ENCODE data around the gene ABT1.

Gene ABT1

DNA sequence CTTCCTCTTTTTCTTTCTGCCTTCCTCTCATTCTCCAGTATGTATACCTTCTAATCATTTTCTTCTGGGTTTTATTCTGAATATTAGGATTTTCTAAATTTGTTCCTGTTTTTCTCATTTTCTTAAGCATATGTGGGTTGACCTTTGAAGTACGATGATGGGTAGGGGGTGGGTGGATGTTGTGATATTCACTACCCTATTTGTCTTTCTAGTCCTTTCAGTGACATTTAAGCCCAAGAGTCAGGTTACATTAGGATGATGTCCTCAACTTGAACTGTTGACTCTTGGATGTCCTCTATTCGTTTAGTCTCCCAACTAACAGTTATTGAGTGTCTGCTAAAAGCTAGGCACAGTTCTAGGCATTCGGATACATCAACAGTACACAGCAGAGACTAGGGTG lies 7.3 kb downstream of the ABT1 start:
- Histone ChIP-seq H2BK120ac (ENCODE audit: low read depth, low read length) (no peak overlapping the region), H3K4me1 (ENCODE audit: control insufficient read depth, low read depth, low read length) (no peaks in the 10 kb centered on the region), H3K27ac (ENCODE audit: low read depth, low read length) (no peak overlapping the region), H3K4ac (ENCODE audit: low read depth, low read length) (no peak overlapping the region), H3K56ac (ENCODE audit: low read length) (no peak overlapping the region), H3K9ac (ENCODE audit: low read length) (no peak overlapping the region), H3K4me3 (ENCODE audit: low read length) (no peak overlapping the region), H3K27me3 (ENCODE audit: insufficient read depth, low read length, poor library complexity) (no peaks in the 10 kb centered on the region), H2BK5ac (ENCODE audit: low read length) (no peak overlapping the region), H3K79me1 (ENCODE audit: low read length) (no peaks in the 10 kb centered on the region), H2AK5ac (ENCODE audit: low read length) (no peak overlapping the region), H2BK15ac (replicated peaks; ENCODE audit: low read depth) (no peak overlapping the region), H3K79me2 (ENCODE audit: control insufficient read depth, insufficient read depth, low read length) (no peaks in the 10 kb centered on the region), H3K36me3 (ENCODE audit: control insufficient read depth, insufficient read depth, low read length) (no peaks in the 10 kb centered on the region), H3K23ac (ENCODE audit: low read length) (no peak overlapping the region), H3K18ac (ENCODE audit: low read length) (no peak overlapping the region), H4K8ac (ENCODE audit: low read depth, low read length) (no peak overlapping the region), H3K4me2 (ENCODE audit: low read length) (no peak overlapping the region), H4K5ac (ENCODE audit: low read length) (no peak overlapping the region)
- no peak for DNase-seq
- no CpG with 5 or more reads among the region's 3 CpGs for WGBS (ENCODE audit: extremely low coverage, insufficient coverage, low lambda C conversion rate)

DNA sequence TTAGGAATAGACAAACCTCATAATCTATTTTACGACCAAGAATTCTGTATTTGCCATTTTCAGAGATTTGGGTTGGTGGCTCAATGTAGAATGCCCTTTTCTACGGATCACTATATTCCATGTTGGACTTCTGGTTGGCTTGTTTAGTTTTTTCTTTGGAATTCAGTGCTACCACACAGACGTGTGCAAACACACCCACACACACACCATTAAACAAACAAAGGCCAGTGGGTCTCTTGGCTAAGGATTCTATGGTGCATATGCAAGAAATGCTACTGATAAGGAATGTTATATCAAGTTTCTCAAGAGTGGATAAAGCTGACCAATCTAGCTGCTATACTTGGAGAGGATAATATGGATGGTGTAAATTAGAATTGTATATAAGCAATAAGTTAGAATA lies 8.0 kb downstream of the ABT1 start:
- no peak overlapping the region for H3K18ac ChIP-seq (ENCODE audit: low read length)
- H2BK15ac ChIP-seq (replicated peaks; ENCODE audit: low read depth) = no peak overlapping the region
- no peak overlapping the region for H3K9ac ChIP-seq (ENCODE audit: low read length)
- H3K27me3 ChIP-seq (ENCODE audit: insufficient read depth, low read length, poor library complexity) = no peaks in the 10 kb centered on the region
- no peak overlapping the region for H3K27ac ChIP-seq (ENCODE audit: low read depth, low read length)
- WGBS (ENCODE audit: extremely low coverage, insufficient coverage, low lambda C conversion rate) = no CpG with 5 or more reads among the region's 3 CpGs
- no peak overlapping the region for H2AK5ac ChIP-seq (ENCODE audit: low read length)
- no peak overlapping the region for H3K56ac ChIP-seq (ENCODE audit: low read length)
- no peaks in the 10 kb centered on the region for H3K79me2 ChIP-seq (ENCODE audit: control insufficient read depth, insufficient read depth, low read length)
- H2BK5ac ChIP-seq (ENCODE audit: low read length) = no peak overlapping the region
- no peak overlapping the region for H3K4me3 ChIP-seq (ENCODE audit: low read length)
- DNase-seq = no peak
- H3K4me1 ChIP-seq (ENCODE audit: control insufficient read depth, low read depth, low read length) = no peaks in the 10 kb centered on the region
- H3K23ac ChIP-seq (ENCODE audit: low read length) = no peak overlapping the region
- no peak overlapping the region for H3K4me2 ChIP-seq (ENCODE audit: low read length)
- no peak overlapping the region for H4K8ac ChIP-seq (ENCODE audit: low read depth, low read length)
- no peak overlapping the region for H3K4ac ChIP-seq (ENCODE audit: low read depth, low read length)
- no peak overlapping the region for H4K5ac ChIP-seq (ENCODE audit: low read length)
- H3K36me3 ChIP-seq (ENCODE audit: control insufficient read depth, insufficient read depth, low read length) = no peaks in the 10 kb centered on the region
- no peak overlapping the region for H2BK120ac ChIP-seq (ENCODE audit: low read depth, low read length)
- H3K79me1 ChIP-seq (ENCODE audit: low read length) = no peaks in the 10 kb centered on the region

DNA sequence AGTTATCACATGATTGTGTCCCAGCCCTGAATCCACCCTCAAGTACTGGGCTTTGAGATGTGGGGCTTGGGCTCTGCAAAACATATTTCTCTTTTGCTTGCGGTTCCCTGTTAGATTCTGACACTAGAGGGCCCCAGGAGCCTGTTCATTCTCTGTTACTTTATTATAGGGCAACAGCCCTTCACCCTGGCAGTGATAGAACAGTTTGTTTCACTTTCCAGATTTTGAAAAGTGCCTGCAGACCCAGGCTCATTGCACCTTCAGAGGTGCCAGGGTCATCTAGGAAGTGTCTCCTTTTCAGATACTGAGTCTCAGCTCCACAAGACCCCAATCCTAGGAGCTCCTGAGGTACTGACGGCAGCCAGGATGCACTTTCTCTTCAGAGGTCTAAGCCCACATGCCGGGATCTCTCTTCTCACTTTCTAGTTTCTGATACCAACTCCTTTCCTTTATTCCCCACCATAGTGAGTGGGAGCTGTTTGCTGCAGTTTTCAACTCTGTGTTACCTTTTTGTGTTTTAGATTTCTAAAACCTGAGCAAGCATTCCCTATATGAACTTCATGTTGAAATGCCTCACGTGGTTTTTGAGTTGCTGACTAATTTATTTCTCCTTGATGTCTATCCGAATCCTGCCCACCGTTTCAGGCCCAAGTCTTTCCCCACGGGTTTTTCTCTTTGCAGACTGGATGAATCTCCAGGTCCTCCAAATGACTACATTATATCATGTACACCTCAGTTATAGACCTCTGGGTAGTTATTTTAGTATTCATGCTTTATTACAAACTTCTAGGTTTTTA lies 10.9 kb downstream of the ABT1 start:
- DNase-seq = peak; percentile 68
- H3K79me1 ChIP-seq (ENCODE audit: low read length) = no peaks in the 10 kb centered on the region
- no peak overlapping the region for H3K18ac ChIP-seq (ENCODE audit: low read length)
- no peak overlapping the region for H2BK120ac ChIP-seq (ENCODE audit: low read depth, low read length)
- H3K36me3 ChIP-seq (ENCODE audit: control insufficient read depth, insufficient read depth, low read length) = no peaks in the 10 kb centered on the region
- H2AK5ac ChIP-seq (ENCODE audit: low read length) = no peak overlapping the region
- no peak overlapping the region for H4K5ac ChIP-seq (ENCODE audit: low read length)
- no peak overlapping the region for H3K4me2 ChIP-seq (ENCODE audit: low read length)
- H3K27ac ChIP-seq (ENCODE audit: low read depth, low read length) = no peak overlapping the region
- no peak overlapping the region for H2BK15ac ChIP-seq (replicated peaks; ENCODE audit: low read depth)
- no peak overlapping the region for H4K8ac ChIP-seq (ENCODE audit: low read depth, low read length)
- H3K4me1 ChIP-seq (ENCODE audit: control insufficient read depth, low read depth, low read length) = no peaks in the 10 kb centered on the region
- H3K4ac ChIP-seq (ENCODE audit: low read depth, low read length) = no peak overlapping the region
- no peak overlapping the region for H3K9ac ChIP-seq (ENCODE audit: low read length)
- H3K4me3 ChIP-seq (ENCODE audit: low read length) = no peak overlapping the region
- no peaks in the 10 kb centered on the region for H3K79me2 ChIP-seq (ENCODE audit: control insufficient read depth, insufficient read depth, low read length)
- no peak overlapping the region for H2BK5ac ChIP-seq (ENCODE audit: low read length)
- no peak overlapping the region for H3K56ac ChIP-seq (ENCODE audit: low read length)
- H3K27me3 ChIP-seq (ENCODE audit: insufficient read depth, low read length, poor library complexity) = peaks cover 8% of the 10 kb centered on the region
- WGBS (ENCODE audit: extremely low coverage, insufficient coverage, low lambda C conversion rate) = no CpG with 5 or more reads among the region's 7 CpGs
- H3K23ac ChIP-seq (ENCODE audit: low read length) = no peak overlapping the region

DNA sequence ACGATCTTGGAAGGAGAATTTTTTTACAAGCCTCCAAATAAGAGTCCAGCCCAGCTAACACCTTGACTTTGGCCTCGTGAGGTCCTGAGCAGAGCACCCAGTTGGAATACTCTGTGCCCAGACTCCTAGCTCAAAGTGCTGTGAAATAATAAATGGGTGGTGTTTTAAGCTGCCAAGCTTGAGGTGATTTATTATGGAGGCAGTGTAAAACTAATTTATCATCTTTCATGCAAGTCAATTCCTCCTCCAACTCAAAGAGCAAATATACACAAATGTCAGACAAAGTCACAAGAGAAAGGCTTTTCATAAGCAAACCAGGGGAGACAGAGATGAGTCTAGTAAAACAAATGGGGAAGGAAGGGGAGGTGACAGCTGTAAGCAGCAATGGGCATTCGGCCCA lies 12.7 kb downstream of the ABT1 start:
- no peak for DNase-seq
- H3K9ac ChIP-seq (ENCODE audit: low read length) = no peak overlapping the region

DNA sequence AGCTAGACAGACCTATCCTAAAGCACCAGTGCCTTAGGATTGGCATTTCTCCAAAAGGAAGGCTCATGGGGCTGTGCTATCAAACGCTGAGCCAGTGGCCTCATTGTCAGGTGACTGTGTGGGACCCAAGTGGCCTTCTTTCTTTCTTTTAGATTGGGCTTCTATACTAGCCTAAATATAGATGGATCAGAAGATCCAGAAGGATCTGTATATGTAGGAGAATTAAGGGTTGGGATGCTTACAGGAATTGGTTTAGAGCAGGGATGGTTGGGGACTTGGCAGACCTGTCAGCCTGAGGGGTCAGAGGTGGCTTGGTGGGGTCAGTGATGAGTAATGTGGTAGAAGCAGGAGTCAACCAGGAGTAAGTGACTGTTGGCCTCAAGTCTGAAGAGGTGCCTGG lies 14.8 kb downstream of the ABT1 start:
- Histone ChIP-seq H3K36me3 (ENCODE audit: control insufficient read depth, insufficient read depth, low read length) (no peaks in the 10 kb centered on the region), H2BK5ac (ENCODE audit: low read length) (no peak overlapping the region), H3K79me1 (ENCODE audit: low read length) (no peaks in the 10 kb centered on the region), H4K8ac (ENCODE audit: low read depth, low read length) (no peak overlapping the region), H3K18ac (ENCODE audit: low read length) (no peak overlapping the region), H3K27ac (ENCODE audit: low read depth, low read length) (no peak overlapping the region), H4K5ac (ENCODE audit: low read length) (no peak overlapping the region), H3K4ac (ENCODE audit: low read depth, low read length) (no peak overlapping the region), H2AK5ac (ENCODE audit: low read length) (no peak overlapping the region), H2BK120ac (ENCODE audit: low read depth, low read length) (no peak overlapping the region), H3K4me3 (ENCODE audit: low read length) (no peak overlapping the region), H3K79me2 (ENCODE audit: control insufficient read depth, insufficient read depth, low read length) (no peaks in the 10 kb centered on the region), H3K9ac (ENCODE audit: low read length) (no peak overlapping the region), H3K56ac (ENCODE audit: low read length) (no peak overlapping the region), H3K4me1 (ENCODE audit: control insufficient read depth, low read depth, low read length) (peaks cover 2% of the 10 kb centered on the region), H3K23ac (ENCODE audit: low read length) (no peak overlapping the region), H2BK15ac (replicated peaks; ENCODE audit: low read depth) (no peak overlapping the region), H3K4me2 (ENCODE audit: low read length) (no peak overlapping the region), H3K27me3 (ENCODE audit: insufficient read depth, low read length, poor library complexity) (peaks cover 26% of the 10 kb centered on the region)
- no CpG with 5 or more reads among the region's 1 CpG for WGBS (ENCODE audit: extremely low coverage, insufficient coverage, low lambda C conversion rate)
- DNase-seq = no peak

More for the DNA sequence above, 12.7 kb downstream of the ABT1 start:
- Histone ChIP-seq H3K4me1 (ENCODE audit: control insufficient read depth, low read depth, low read length) (no peaks in the 10 kb centered on the region), H2AK5ac (ENCODE audit: low read length) (no peak overlapping the region), H3K36me3 (ENCODE audit: control insufficient read depth, insufficient read depth, low read length) (no peaks in the 10 kb centered on the region), H4K5ac (ENCODE audit: low read length) (no peak overlapping the region), H3K27me3 (ENCODE audit: insufficient read depth, low read length, poor library complexity) (peaks cover 20% of the 10 kb centered on the region), H3K79me2 (ENCODE audit: control insufficient read depth, insufficient read depth, low read length) (no peaks in the 10 kb centered on the region), H2BK120ac (ENCODE audit: low read depth, low read length) (no peak overlapping the region), H4K8ac (ENCODE audit: low read depth, low read length) (no peak overlapping the region), H3K4me2 (ENCODE audit: low read length) (no peak overlapping the region), H3K4ac (ENCODE audit: low read depth, low read length) (no peak overlapping the region), H3K27ac (ENCODE audit: low read depth, low read length) (no peak overlapping the region), H3K4me3 (ENCODE audit: low read length) (no peak overlapping the region), H3K23ac (ENCODE audit: low read length) (no peak overlapping the region), H2BK5ac (ENCODE audit: low read length) (no peak overlapping the region), H3K18ac (ENCODE audit: low read length) (no peak overlapping the region), H3K79me1 (ENCODE audit: low read length) (no peaks in the 10 kb centered on the region), H2BK15ac (replicated peaks; ENCODE audit: low read depth) (no peak overlapping the region), H3K56ac (ENCODE audit: low read length) (no peak overlapping the region)
- no CpG with 5 or more reads among the region's 3 CpGs for WGBS (ENCODE audit: extremely low coverage, insufficient coverage, low lambda C conversion rate)

DNA sequence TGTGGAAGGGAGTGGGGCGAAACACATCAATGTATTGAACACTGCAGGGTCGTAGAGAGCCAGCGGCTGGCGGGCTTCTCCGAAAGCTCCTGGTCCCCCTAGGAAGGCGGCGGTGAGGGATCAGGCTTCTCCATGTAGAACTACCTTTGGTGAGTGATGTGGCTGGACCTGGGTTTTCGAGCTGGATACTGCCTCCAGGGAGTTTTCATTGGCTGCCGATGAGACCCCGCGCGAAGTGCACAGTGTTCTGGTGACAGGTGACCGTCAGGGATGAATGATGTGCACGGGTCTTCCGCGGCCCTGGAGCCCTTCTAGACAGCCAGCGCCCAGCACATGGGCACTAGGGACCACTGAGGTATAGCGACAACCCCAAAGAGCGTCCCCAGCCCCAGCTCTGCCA lies 16.4 kb downstream of the ABT1 start:
- no peak overlapping the region for H3K4me3 ChIP-seq (ENCODE audit: low read length)
- H3K23ac ChIP-seq (ENCODE audit: low read length) = no peak overlapping the region
- DNase-seq = peak; percentile 5
- no peak overlapping the region for H3K27ac ChIP-seq (ENCODE audit: low read depth, low read length)
- H3K4ac ChIP-seq (ENCODE audit: low read depth, low read length) = no peak overlapping the region
- H3K27me3 ChIP-seq (ENCODE audit: insufficient read depth, low read length, poor library complexity) = peaks cover 26% of the 10 kb centered on the region
- H2AK5ac ChIP-seq (ENCODE audit: low read length) = no peak overlapping the region
- no peak overlapping the region for H3K56ac ChIP-seq (ENCODE audit: low read length)
- no peaks in the 10 kb centered on the region for H3K79me1 ChIP-seq (ENCODE audit: low read length)
- H2BK15ac ChIP-seq (replicated peaks; ENCODE audit: low read depth) = no peak overlapping the region
- no peak overlapping the region for H2BK5ac ChIP-seq (ENCODE audit: low read length)
- H3K4me2 ChIP-seq (ENCODE audit: low read length) = peak overlapping the region; percentile 82
- H2BK120ac ChIP-seq (ENCODE audit: low read depth, low read length) = no peak overlapping the region
- no peak overlapping the region for H4K8ac ChIP-seq (ENCODE audit: low read depth, low read length)
- no peak overlapping the region for H3K9ac ChIP-seq (ENCODE audit: low read length)
- peaks cover 2% of the 10 kb centered on the region for H3K4me1 ChIP-seq (ENCODE audit: control insufficient read depth, low read depth, low read length)
- no peaks in the 10 kb centered on the region for H3K36me3 ChIP-seq (ENCODE audit: control insufficient read depth, insufficient read depth, low read length)
- no CpG with 5 or more reads among the region's 19 CpGs for WGBS (ENCODE audit: extremely low coverage, insufficient coverage, low lambda C conversion rate)
- no peaks in the 10 kb centered on the region for H3K79me2 ChIP-seq (ENCODE audit: control insufficient read depth, insufficient read depth, low read length)
- no peak overlapping the region for H3K18ac ChIP-seq (ENCODE audit: low read length)
- no peak overlapping the region for H4K5ac ChIP-seq (ENCODE audit: low read length)

Data from mesendoderm (in vitro differentiated cells).